WTC11 (cell line): ENCODE results near the gene PCSK9. TPM values are rescaled to one million over a fixed set of nuclear protein-coding genes. Genes with fewer than 3 reads are reported as not detected.

Source experiments
- ATAC-seq: fragments of 200-7000 bp; cut with Tn5 transposase; 2 replicates; pipeline ENCODE4 v1.10.0; 2021; ENCODE audit warnings: mild to moderate bottlenecking, moderate library complexity
- CTCF ChIA-PET: fragments of 300-600 bp; sonication (Branson Sonifier 250); formaldehyde crosslinking; loops from one replicate; lab custom pipeline; 2021; ENCODE audit warnings: antibody characterized with exemption; lab: Charles Lee
- POLR2A ChIA-PET: fragments of 350-600 bp; sonication (Branson Sonifier 250); formaldehyde crosslinking; loops from one replicate; lab custom pipeline; 2021; ENCODE audit warnings: antibody characterized with exemption; lab: Charles Lee
- DNase-seq: peaks from one replicate; pipeline ENCODE4 v3.0.0; 2021; ENCODE audit warnings: low spot score
- H3K27ac Mint-ChIP-seq: 2 replicates; pipeline ENCODE4 v1.8.0; 2021; ENCODE audit warnings: mixed read lengths
- H3K27me3 Mint-ChIP-seq: 2 replicates; pipeline ENCODE4 v1.8.0; 2021; ENCODE audit warnings: low read depth, mild to moderate bottlenecking, moderate library complexity, mixed read lengths
- H3K36me3 Mint-ChIP-seq: 2 replicates; pipeline ENCODE4 v1.8.0; 2021; ENCODE audit warnings: mixed read lengths
- H3K4me1 Mint-ChIP-seq: 2 replicates; pipeline ENCODE4 v1.8.0; 2022; ENCODE audit warnings: mixed read lengths
- H3K4me3 Mint-ChIP-seq: 2 replicates; pipeline ENCODE4 v1.8.0; 2021; ENCODE audit warnings: mild to moderate bottlenecking, moderate library complexity, mixed read lengths
- H3K9me3 Mint-ChIP-seq: 2 replicates; pipeline ENCODE4 v1.8.0; 2021; ENCODE audit warnings: mixed read lengths
- CREM ChIP-seq: sonication (generic); formaldehyde crosslinking; IDR thresholded peaks from 2 replicates; pipeline ENCODE4 v1.8.1; 2022; ENCODE audit warnings: mild to moderate bottlenecking, missing genetic modification reagents, moderate library complexity
- ESRRA ChIP-seq: sonication (generic); formaldehyde crosslinking; IDR thresholded peaks from 2 replicates; pipeline ENCODE4 v1.8.1; 2022; ENCODE audit warnings: mild to moderate bottlenecking, missing genetic modification reagents, borderline replicate concordance
- ETV6 ChIP-seq: sonication (generic); formaldehyde crosslinking; IDR thresholded peaks from 2 replicates; pipeline ENCODE4 v1.8.1; 2022; ENCODE audit warnings: mild to moderate bottlenecking, missing genetic modification reagents
- GTF2I ChIP-seq: fragments of 250-450 bp; sonication (Bioruptor Pico); conservative IDR thresholded peaks from 2 replicates; pipeline ENCODE4 v1.4.0; 2021; ENCODE audit warnings: mild to moderate bottlenecking
- KAT7 ChIP-seq: sonication (generic); formaldehyde crosslinking; IDR thresholded peaks from 2 replicates; pipeline ENCODE4 v1.8.1; 2023; ENCODE audit warnings: missing genetic modification reagents, mild to moderate bottlenecking, borderline replicate concordance
- SOX15 ChIP-seq: fragments of 250-450 bp; sonication (Bioruptor Pico); IDR thresholded peaks from 2 replicates; pipeline ENCODE4 v1.9.0; 2021; ENCODE audit warnings: mild to moderate bottlenecking
- SP1 ChIP-seq: sonication (generic); formaldehyde crosslinking; conservative IDR thresholded peaks from 2 replicates; pipeline ENCODE4 v1.8.1; 2022; ENCODE audit warnings: missing genetic modification reagents
- TP53 ChIP-seq: sonication (generic); formaldehyde crosslinking; IDR thresholded peaks from 2 replicates; pipeline ENCODE4 v1.8.1; 2023; ENCODE audit warnings: mild to moderate bottlenecking, missing genetic modification reagents
- ZNF138 ChIP-seq: sonication (generic); formaldehyde crosslinking; conservative IDR thresholded peaks from 2 replicates; pipeline ENCODE4 v1.8.1; 2022; ENCODE audit warnings: mild to moderate bottlenecking, moderate library complexity, missing genetic modification reagents
- ZNF416 ChIP-seq: fragments of 250-450 bp; sonication (Bioruptor Pico); IDR thresholded peaks from 2 replicates; pipeline ENCODE4 v1.9.0; 2021; ENCODE audit warnings: mild to moderate bottlenecking, inconsistent platforms
- total RNA-seq: library from RNA; stranded (reverse); gene quantifications from 3 replicates; pipeline ENCODE4 v1.2.3, GENCODE V29; 2021
- TF ChIP-seq, protein P1 (sequence below): fragments of 200-600 bp; IDR thresholded peaks from 2 replicates; pipeline ENCODE4 v1.8.0; 2022; ENCODE audit warnings: antibody characterized with exemption
- TF ChIP-seq, protein P2 (sequence below): sonication (generic); formaldehyde crosslinking; IDR thresholded peaks from 2 replicates; pipeline ENCODE4 v1.8.0; 2022; ENCODE audit warnings: mild to moderate bottlenecking, missing genetic modification reagents
- TF ChIP-seq, protein P3 (sequence below): sonication (generic); formaldehyde crosslinking; IDR thresholded peaks from 2 replicates; pipeline ENCODE4 v1.8.0; 2023; ENCODE audit warnings: missing genetic modification reagents, mild to moderate bottlenecking, borderline replicate concordance
- TF ChIP-seq, protein P4 (sequence below): sonication (generic); formaldehyde crosslinking; IDR thresholded peaks from 2 replicates; pipeline ENCODE4 v1.8.0; 2022; ENCODE audit warnings: mild to moderate bottlenecking, missing genetic modification reagents
- TF ChIP-seq, protein P5 (sequence below): sonication (generic); formaldehyde crosslinking; IDR thresholded peaks from 2 replicates; pipeline ENCODE4 v1.8.1; 2023; ENCODE audit warnings: mild to moderate bottlenecking, missing genetic modification reagents, moderate library complexity
- TF ChIP-seq, protein P6 (sequence below): sonication (generic); formaldehyde crosslinking; IDR thresholded peaks from 2 replicates; pipeline ENCODE4 v1.8.1; 2023; ENCODE audit warnings: mild to moderate bottlenecking, missing genetic modification reagents, borderline replicate concordance
- TF ChIP-seq, protein P7 (sequence below): sonication (generic); formaldehyde crosslinking; IDR thresholded peaks from 2 replicates; pipeline ENCODE4 v1.8.0; 2023; ENCODE audit warnings: missing genetic modification reagents

PCSK9 gene
- total RNA-seq, 1 experiment from 2014 or later: 73.2 TPM

DNA sequence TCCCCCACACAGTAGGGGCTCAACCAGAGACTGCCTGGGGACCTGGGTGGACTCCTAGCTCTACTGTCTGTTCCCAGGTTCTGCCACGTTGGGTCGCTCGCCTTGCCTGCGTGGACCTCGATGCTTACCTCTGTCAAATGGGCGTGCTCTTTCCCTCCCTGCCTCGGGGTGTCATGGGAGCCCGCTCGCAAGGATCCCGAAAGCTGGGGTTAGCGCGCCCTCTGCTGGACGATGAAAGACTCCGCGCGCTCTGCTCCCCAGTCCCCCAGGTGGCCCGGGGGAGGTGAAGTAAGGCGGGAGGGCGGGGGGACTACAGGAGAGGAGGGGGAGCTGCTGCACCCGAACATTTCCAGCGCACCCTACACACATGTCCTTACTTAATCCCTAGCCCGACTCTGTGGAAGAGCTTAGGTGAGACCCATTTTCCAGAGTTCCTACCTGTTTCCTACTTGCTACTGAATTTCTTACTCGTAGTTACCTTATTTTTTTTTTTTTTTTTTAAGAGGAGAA, 42.9 kb upstream of the PCSK9 start:
- peak overlapping the region; percentile 63 for H3K4me3 Mint-ChIP-seq
- TF ChIP-seq ESRRA (CRISPR knock-in tag) (no peak), GTF2I (CRISPR knock-in tag) (peak; percentile 97), SP1 (CRISPR knock-in tag) (peak; percentile 35; the same call in 1 of the 2 replicates), SOX15 (CRISPR knock-in tag) (no peak), CREM (CRISPR knock-in tag) (no peak), TP53 (CRISPR knock-in tag) (peak; percentile 60), ETV6 (CRISPR knock-in tag) (0 out of 2 replicates have a peak, but pooled peaks have one; percentile 19), KAT7 (CRISPR knock-in tag) (no peak), ZNF416 (0 out of 2 replicates have a peak, but pooled peaks have one; percentile 49), ZNF138 (CRISPR knock-in tag) (no peak)
- TF ChIP-seq, protein P1, sequence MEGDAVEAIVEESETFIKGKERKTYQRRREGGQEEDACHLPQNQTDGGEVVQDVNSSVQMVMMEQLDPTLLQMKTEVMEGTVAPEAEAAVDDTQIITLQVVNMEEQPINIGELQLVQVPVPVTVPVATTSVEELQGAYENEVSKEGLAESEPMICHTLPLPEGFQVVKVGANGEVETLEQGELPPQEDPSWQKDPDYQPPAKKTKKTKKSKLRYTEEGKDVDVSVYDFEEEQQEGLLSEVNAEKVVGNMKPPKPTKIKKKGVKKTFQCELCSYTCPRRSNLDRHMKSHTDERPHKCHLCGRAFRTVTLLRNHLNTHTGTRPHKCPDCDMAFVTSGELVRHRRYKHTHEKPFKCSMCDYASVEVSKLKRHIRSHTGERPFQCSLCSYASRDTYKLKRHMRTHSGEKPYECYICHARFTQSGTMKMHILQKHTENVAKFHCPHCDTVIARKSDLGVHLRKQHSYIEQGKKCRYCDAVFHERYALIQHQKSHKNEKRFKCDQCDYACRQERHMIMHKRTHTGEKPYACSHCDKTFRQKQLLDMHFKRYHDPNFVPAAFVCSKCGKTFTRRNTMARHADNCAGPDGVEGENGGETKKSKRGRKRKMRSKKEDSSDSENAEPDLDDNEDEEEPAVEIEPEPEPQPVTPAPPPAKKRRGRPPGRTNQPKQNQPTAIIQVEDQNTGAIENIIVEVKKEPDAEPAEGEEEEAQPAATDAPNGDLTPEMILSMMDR: peak; percentile 86
- TF ChIP-seq, protein P2, sequence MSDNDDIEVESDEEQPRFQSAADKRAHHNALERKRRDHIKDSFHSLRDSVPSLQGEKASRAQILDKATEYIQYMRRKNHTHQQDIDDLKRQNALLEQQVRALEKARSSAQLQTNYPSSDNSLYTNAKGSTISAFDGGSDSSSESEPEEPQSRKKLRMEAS: peak; percentile 80
- TF ChIP-seq, protein P3, sequence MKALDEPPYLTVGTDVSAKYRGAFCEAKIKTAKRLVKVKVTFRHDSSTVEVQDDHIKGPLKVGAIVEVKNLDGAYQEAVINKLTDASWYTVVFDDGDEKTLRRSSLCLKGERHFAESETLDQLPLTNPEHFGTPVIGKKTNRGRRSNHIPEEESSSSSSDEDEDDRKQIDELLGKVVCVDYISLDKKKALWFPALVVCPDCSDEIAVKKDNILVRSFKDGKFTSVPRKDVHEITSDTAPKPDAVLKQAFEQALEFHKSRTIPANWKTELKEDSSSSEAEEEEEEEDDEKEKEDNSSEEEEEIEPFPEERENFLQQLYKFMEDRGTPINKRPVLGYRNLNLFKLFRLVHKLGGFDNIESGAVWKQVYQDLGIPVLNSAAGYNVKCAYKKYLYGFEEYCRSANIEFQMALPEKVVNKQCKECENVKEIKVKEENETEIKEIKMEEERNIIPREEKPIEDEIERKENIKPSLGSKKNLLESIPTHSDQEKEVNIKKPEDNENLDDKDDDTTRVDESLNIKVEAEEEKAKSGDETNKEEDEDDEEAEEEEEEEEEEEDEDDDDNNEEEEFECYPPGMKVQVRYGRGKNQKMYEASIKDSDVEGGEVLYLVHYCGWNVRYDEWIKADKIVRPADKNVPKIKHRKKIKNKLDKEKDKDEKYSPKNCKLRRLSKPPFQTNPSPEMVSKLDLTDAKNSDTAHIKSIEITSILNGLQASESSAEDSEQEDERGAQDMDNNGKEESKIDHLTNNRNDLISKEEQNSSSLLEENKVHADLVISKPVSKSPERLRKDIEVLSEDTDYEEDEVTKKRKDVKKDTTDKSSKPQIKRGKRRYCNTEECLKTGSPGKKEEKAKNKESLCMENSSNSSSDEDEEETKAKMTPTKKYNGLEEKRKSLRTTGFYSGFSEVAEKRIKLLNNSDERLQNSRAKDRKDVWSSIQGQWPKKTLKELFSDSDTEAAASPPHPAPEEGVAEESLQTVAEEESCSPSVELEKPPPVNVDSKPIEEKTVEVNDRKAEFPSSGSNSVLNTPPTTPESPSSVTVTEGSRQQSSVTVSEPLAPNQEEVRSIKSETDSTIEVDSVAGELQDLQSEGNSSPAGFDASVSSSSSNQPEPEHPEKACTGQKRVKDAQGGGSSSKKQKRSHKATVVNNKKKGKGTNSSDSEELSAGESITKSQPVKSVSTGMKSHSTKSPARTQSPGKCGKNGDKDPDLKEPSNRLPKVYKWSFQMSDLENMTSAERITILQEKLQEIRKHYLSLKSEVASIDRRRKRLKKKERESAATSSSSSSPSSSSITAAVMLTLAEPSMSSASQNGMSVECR (CRISPR knock-in tag): no peak
- TF ChIP-seq, protein P4, sequence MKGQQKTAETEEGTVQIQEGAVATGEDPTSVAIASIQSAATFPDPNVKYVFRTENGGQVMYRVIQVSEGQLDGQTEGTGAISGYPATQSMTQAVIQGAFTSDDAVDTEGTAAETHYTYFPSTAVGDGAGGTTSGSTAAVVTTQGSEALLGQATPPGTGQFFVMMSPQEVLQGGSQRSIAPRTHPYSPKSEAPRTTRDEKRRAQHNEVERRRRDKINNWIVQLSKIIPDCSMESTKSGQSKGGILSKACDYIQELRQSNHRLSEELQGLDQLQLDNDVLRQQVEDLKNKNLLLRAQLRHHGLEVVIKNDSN (CRISPR knock-in tag): 0 out of 2 replicates have a peak, but pooled peaks have one; percentile 15
- TF ChIP-seq, protein P5, sequence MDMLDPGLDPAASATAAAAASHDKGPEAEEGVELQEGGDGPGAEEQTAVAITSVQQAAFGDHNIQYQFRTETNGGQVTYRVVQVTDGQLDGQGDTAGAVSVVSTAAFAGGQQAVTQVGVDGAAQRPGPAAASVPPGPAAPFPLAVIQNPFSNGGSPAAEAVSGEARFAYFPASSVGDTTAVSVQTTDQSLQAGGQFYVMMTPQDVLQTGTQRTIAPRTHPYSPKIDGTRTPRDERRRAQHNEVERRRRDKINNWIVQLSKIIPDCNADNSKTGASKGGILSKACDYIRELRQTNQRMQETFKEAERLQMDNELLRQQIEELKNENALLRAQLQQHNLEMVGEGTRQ: 0 out of 2 replicates have a peak, but pooled peaks have one; percentile 12
- TF ChIP-seq, protein P6, sequence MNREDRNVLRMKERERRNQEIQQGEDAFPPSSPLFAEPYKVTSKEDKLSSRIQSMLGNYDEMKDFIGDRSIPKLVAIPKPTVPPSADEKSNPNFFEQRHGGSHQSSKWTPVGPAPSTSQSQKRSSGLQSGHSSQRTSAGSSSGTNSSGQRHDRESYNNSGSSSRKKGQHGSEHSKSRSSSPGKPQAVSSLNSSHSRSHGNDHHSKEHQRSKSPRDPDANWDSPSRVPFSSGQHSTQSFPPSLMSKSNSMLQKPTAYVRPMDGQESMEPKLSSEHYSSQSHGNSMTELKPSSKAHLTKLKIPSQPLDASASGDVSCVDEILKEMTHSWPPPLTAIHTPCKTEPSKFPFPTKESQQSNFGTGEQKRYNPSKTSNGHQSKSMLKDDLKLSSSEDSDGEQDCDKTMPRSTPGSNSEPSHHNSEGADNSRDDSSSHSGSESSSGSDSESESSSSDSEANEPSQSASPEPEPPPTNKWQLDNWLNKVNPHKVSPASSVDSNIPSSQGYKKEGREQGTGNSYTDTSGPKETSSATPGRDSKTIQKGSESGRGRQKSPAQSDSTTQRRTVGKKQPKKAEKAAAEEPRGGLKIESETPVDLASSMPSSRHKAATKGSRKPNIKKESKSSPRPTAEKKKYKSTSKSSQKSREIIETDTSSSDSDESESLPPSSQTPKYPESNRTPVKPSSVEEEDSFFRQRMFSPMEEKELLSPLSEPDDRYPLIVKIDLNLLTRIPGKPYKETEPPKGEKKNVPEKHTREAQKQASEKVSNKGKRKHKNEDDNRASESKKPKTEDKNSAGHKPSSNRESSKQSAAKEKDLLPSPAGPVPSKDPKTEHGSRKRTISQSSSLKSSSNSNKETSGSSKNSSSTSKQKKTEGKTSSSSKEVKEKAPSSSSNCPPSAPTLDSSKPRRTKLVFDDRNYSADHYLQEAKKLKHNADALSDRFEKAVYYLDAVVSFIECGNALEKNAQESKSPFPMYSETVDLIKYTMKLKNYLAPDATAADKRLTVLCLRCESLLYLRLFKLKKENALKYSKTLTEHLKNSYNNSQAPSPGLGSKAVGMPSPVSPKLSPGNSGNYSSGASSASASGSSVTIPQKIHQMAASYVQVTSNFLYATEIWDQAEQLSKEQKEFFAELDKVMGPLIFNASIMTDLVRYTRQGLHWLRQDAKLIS (CRISPR knock-in tag): no peak
- TF ChIP-seq, protein P7, sequence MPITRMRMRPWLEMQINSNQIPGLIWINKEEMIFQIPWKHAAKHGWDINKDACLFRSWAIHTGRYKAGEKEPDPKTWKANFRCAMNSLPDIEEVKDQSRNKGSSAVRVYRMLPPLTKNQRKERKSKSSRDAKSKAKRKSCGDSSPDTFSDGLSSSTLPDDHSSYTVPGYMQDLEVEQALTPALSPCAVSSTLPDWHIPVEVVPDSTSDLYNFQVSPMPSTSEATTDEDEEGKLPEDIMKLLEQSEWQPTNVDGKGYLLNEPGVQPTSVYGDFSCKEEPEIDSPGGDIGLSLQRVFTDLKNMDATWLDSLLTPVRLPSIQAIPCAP (CRISPR knock-in tag): no peak
- ChIA-PET POLR2A (interaction anchor here (0.6 kb wide), 3 partner anchors 8 to 1554 kb away, joined by 3 to 4 read pairs (median 3); no protein-coding TSS in a partner anchor), CTCF (interaction anchor here (0.6 to 11.2 kb wide), 27 partner anchors 10 to 683 kb away, joined by 3 to 373 read pairs (median 4); partner anchors contain the start of genes DHCR24, PCSK9 and TMEM61)
- peaks cover 3% of the 10 kb centered on the region; the same call in 1 of the 2 replicates for H3K9me3 Mint-ChIP-seq
- no peak overlapping the region for H3K27ac Mint-ChIP-seq
- peaks cover 57% of the 10 kb centered on the region for H3K27me3 Mint-ChIP-seq
- no peaks in the 10 kb centered on the region for H3K36me3 Mint-ChIP-seq
- DNase-seq: peak; percentile 91
- ATAC-seq: peak; percentile 57
- H3K4me1 Mint-ChIP-seq: peaks cover 42% of the 10 kb centered on the region
